HG03097 (cell line): ENCODE measurements around the gene SOX15.

Experiments
- ATAC-seq: cut with Tn5 transposase; IDR thresholded peaks from one replicate; pipeline ENCODE4 v1.9.1; 2021; ENCODE audit not compliant: unreplicated experiment, low FRiP score

SOX15 gene

DNA sequence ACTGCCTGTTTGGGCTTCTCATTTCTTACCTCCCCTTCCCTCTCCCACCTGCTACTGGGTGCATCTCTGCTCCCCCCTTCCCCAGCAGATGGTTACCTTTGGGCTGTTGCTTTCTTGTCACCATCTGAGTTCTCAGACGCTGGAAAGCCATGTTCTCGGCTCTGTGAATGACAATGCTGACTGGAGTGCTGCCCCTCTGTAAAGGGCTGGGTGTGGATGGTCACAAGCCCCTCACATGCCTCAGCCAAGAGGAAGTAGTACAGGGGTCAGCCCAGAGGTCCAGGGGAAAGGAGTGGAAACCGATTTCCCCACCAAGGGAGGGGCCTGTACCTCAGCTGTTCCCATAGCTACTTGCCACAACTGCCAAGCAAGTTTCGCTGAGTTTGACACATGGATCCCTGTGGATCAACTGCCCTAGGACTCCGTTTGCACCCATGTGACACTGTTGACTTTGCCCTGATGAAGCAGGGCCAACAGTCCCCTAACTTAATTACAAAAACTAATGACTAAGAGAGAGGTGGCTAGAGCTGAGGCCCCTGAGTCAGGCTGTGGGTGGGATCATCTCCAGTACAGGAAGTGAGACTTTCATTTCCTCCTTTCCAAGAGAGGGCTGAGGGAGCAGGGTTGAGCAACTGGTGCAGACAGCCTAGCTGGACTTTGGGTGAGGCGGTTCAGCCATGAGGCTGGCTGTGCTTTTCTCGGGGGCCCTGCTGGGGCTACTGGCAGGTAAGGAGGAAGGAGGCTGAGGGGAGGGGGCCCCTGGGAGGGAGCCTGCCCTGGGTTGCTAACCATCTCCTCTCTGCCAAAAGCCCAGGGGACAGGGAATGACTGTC lies 10.7 kb downstream of the SOX15 start, which contains the start of gene CD68:
Gene CD68, plus strand, starts transcription at position 638 of the 833 bp plus-strand sequence. Its CDS starts 40 bp downstream, at position 678.
- peak; percentile 43 for ATAC-seq

GRCh38 chr17:7577327-7578199 lies 12.3 kb downstream of the SOX15 start:
- ATAC-seq = no peak

DNA sequence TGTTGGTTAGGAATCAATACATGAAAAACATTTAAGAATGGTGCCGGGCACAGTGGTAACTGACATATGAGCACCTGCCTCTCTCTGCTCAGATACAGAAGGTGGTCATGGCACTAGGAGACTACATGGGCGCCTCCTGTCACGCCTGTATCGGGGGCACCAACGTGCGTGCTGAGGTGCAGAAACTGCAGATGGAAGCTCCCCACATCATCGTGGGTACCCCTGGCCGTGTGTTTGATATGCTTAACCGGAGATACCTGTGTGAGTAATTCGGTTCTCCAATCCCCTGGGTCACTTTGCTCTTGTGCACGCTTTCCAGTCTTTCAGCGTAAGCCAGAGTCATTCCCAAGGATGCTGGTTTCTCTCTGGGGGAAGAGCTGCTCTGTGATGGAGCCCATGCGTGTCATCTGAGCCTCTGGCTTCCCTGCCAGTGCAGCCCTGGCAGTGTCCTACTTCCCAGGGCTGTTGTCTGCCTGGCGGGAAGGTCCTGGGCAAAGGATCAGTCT lies 13.4 kb downstream of the SOX15 start:
- ATAC-seq = no peak

- ATAC-seq = no peak
These were observed 13.9 kb downstream of the SOX15 start for GRCh38 chr17:7575959-7576358.

DNA sequence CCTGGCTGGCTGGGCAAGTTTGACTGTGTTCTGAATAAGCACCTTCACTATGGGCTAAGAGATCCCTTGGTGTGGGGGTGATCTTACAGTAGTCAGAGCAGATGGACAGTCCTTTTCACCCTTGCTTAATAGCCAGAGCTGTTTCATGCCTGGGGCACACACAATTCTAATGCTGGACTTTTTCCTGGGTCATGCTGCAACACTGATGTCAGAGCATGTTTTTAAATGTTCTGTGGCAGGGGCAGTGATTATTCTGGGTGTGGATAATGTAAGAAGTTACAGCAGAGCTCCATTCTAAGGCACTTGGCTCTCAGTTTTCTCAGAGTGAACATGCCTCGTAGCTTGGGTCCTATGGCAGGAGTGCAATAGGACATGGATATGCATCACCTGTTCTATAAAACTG lies 14.4 kb downstream of the SOX15 start:
- no peak for ATAC-seq

GRCh38 chr17:7574176-7574953 lies 15.5 kb downstream of the SOX15 start:
- ATAC-seq = no peak

DNA sequence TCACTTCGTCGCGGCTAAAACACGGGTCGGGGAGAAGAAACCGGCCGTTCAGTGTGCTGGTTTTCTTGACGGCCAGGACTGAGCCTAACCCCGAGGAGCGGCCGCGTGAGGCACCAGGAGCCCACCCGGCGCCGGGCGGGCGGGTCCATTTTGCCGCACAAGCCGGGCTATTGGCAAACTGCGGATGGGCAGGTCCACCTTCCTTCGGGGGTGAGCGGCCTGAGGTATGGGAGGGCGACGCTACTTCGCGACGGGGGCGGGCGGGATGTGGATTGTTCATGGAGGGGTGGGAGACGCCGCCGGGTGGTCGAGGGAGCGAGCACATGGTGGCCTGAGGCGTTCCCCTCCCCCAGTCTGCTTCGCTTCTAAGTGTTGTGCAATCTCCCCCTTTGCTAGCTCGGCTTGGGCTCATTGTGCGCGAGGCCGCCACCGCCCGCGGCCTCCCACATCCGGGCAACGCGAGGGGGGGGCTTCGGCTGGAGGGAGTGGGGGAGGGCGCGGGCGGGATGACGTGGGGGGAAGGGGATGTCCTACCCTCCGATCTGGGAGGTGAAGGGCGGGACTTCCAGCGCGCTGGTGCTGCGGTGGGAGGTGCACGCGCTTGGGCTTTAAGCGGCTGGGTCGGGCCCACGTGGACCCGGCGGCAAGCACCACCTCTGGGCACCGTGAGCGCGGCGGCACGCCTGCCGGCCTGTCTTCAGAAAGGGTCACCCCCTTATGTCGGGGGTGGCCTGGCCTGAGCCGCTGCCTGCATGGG lies 16.4 kb downstream of the SOX15 start:
- ATAC-seq = no peak

GRCh38 chr17:7572588-7573323 lies 17.1 kb downstream of the SOX15 start:
- ATAC-seq = peak; percentile 93

GRCh38 chr17:7572338-7572587 lies 17.6 kb downstream of the SOX15 start:
- ATAC-seq = no peak

DNA sequence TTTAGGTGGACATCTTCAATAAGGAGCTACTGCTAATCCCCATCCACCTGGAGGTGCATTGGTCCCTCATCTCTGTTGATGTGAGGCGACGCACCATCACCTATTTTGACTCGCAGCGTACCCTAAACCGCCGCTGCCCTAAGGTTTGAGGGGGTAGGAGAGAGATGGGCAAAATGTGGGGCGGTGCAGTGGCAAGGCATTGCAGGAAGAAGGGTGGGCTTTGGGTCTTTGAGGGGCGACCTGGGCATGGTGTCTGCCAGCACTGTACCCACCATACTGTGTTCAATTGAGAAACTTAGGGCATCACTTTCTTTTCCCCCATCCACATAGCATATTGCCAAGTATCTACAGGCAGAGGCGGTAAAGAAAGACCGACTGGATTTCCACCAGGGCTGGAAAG lies 19.5 kb downstream of the SOX15 start:
- no peak for ATAC-seq

DNA sequence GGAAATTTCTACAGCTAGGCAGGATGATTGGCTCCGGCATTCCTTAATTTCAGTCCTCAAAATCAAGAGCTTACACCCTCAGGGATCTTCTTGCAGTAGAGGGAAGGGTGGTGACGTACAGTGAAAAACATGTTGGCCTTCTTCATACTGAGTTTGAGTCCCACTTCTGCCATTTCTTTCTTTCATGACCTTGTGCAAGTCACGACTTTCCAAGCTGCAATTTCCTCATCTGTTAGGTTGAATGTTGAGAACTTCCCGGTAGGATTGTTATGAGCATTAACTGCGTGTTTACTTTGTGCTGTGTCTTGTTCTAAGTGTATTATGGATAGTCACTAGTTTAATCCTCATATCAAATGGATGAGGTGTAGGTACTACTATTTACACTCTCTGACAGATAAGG lies 20.3 kb downstream of the SOX15 start:
- ATAC-seq = no peak

- ATAC-seq = no peak
These were observed 26.6 kb downstream of the SOX15 start for GRCh38 chr17:7563115-7563869.

DNA sequence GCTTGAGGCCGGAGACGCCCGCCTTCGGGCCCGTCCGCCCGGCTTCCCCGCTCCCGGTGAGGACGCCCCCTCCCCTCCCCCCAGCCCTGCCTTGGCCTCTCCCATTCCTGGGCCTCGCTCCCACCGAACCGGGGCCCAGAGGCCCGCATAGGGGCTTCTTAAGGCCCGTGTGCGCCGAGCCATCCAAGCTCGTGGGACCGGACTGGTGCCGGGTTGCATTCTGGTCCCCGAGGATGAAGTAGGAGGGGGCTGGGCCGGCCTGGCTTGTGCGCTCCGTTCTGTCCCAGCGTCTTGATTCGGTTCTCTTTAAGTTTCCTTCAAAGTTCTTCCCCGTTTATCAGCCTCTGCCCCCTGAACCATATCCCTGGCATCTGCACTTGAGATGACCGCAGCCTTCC lies 27.7 kb downstream of the SOX15 start:
- ATAC-seq = peak; percentile 1

GRCh38 chr17:7561589-7562207 lies 28.2 kb downstream of the SOX15 start, which contains the start of gene SENP3:
SENP3 (plus strand) TSS chr17:7561919; CDS start chr17:7563077, 1,158 bp downstream.
- ATAC-seq = peak; percentile 56

GRCh38 chr17:7561028-7561575 lies 28.8 kb downstream of the SOX15 start:
- peak; percentile 50 for ATAC-seq

GRCh38 chr17:7560172-7561027 lies 29.5 kb downstream of the SOX15 start:
- no peak for ATAC-seq
